COLO668 (cell line): ENCODE results near the gene ELMOD1.
A peak's percentile ranks its signal among the peaks of the same experiment; 100 is the strongest.

Experiments used
- DNase-seq: peaks from one replicate; lab custom pipeline; 2025; ENCODE audit not compliant: unreplicated experiment; lab: John Stamatoyannopoulos, UW

ELMOD1 gene

DNA sequence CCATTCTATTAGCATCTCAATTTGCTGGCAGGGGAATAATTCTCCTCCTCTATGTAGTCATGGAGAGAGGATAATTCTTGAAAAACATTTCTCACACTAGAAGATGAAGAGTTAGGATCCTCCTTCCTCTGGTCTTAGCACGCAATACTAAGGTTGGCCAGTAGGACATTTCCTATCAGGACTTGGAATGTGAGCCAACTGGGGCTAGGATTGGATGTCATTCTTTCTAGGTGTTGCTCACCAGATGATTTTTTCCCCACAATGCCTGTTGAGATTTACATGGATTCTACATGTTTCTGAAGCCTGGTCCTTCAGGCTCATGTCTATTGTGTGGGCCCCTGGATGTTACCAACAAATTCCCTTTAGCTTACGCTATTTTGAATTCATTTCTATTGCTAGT, 92.9 kb downstream of the ELMOD1 start:
- DNase-seq: no peak

DNA sequence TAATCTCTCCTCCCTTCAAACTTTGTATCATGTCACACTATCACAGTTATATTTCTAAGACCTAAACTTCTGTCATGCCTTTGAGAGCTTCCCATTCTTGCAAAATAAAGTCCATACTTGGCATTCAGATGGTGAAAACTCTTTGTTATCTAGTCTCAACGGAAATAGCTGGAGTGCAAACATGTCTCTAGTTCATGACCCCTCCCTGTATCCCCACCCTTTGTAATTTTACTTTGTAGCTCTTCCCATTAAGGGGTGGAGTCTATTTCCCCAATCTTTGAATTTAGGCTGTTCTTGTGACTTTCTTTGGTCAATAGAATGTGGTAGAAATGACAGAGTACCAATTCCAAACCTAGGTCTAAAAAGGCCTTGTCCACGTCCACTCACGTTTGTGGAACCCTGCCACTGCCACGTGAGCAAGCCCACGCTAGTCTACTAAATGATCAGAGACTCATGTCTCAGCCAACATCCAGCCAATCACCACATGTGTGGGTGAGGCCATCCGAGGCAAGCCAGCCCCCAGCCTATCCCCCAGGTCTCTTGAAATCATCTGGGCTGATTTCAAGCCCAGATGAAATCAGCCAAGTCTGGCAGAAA, 97.5 kb downstream of the ELMOD1 start:
- DNase-seq: no peak

DNA sequence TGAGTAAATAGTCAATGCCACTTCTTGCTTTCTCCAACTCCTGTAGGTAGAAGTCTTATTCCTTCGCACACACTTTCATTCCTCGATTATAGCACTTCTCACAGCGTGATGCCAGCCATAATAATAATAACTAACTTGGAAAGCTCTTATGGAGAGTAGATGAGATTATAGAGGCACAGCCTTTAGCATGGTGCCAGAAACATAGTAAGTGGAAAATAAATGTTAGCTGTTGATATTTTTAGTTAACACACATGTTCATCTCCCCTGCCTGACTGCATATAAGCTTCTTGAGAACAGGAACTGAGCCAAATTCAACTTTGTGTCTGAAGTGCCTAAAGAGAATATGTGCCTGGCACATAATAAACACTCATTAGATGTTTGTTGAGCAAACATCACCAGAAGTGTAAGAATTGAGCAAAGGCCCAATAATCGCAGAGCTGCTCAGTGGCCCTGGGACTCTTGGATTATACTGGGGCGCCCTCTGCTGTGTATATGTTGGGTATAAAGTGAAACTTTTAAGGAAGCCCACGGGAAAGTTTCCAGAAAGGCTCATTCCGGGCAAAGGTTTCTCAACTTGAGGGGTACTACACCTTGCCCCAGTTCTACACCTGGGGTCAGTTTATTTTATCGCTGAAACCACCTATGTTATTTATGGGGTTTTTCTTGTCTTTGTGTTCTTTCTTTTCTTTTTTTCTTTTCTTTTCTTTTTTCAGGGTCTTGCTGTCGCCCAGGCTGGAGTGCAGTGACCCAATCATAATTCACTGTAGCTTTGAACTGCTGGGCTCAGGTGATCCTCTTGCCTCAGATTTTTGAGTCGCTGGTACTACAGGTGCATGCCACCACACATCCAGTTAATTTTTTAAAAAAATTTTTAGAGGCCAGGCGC, 98.6 kb downstream of the ELMOD1 start:
- peak; percentile 36 for DNase-seq

DNA sequence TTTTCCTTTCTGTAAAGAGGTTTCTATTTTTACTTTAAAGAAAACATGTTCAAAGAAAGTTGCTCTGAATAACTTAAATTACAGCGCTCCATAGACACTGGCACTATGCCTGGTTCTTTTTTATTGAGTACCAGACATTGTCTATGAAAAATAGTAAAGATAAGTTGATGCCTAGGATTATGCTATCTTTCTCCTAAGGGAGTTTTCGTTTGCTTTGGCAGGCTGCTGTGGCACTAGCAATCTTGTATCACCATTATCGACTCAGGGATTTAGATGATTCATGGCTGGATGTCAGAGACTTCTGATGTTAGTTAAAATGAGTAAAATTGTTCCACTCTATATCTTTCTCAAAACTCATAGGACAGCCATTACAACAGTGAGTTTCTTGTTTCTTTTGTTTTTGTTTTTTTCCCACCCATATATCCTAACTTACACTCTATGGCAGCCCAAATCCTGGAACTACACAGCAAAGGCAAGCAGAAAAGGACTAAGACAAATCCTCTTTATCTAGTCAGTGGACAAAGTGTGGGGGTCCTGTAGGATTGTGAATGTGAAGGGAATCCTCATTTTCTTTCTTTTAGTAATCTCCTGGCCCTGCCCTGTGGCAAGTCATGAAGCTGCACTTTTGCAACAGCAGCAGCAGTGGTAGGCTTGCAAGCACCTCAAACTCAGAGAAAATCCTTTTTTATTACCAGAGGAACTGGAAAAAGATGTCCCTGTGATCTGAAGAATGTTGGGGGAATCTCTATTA, 100.2 kb downstream of the ELMOD1 start:
- DNase-seq: no peak

DNA sequence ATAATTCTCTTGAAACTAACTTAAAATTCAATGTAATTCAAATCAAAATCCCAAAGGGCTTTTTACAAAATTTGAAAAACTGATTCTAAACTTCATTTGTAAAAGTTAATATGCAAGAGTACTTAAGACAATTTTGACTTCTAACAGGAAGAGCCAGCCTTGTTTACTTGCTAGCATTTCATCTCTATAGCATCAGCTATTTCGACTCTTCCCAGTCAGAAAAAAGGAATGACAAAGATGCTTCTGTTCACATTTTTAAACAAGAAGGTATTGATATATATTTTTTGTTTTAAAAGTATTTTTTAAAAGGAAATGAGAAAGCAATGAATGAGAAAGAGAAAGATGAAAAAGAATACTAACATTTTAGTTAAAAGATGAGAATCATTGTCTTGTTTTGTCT, 104.5 kb downstream of the ELMOD1 start:
- no peak for DNase-seq

DNA sequence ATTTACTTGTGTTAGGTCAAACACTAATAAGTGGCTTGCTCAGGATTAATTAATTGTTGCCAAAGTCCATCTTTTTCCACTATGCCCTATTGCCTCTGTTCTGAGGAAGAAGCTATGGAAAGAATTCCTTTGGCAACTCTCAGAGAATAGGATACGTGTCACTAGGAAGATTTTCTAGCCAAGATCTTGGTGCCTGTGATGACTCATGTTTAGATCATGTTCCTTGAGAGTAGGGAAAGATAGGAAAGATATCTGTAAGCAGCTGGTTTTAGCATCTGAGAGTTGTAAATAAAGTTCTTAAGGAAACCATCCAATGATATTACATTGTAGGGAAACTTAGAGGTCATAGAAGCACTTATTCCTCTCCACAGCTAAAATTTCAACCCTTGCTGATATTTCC, 105.2 kb downstream of the ELMOD1 start:
- no peak for DNase-seq

DNA sequence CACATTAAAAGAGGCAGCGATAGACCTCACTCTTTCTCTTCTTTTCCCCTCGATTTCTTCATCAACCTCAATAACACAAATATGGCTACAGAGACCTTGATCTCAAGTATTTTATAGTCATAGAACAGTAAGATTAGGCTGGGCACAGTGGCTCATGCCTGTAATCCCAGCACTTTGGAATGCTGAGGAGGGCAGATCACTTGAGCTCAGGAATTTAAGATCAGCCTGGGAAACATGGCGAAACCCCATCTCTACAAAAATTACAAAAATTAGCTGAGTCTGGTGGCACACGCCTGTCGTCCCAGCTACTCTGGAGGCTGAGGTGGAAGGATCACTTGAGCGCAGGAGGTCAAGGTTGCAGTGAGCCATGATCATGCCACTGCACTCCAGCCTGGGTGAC, 106.3 kb downstream of the ELMOD1 start:
- DNase-seq: no peak

DNA sequence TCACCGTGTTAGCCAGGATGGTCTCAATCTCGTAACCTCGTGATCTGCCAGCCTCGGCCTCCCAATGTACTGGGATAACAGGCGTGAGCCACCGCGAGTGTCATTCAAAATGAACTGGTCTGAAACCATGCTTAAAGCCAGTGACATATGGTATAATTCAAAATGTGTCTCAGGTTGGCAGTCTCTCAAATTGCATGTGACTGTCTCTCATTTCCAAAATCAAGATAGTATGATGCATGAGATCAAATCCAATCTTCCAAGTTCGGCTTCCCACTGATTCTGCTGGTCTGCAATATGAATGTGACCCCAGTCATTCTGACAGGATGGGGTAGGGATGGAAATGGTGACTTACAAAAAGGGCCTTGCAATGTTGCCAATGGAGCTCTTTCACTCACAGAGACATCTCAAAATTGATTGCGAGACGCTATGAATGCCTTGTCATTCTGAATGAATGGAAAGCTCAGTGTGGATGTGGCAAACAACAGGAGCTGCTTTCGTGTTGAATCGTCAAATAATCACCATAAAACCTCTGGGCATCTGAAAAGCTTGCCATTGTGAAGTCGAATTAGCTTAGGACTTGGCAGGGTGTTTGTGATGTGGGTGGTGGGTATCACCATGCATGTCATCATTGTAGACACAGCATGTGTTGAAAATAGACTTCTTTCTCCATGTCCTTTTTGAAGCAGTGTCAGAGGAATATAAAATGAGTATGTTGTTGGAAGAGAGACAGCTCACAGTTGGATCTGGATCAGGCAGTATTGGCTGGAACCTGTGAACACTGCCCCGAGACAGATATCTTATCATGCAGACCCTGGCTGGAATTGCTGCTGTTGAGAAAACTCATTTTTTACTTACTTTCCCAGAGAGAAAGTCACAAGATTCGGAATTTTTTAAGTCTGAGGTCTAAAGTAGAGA, 108.7 kb downstream of the ELMOD1 start:
- no peak for DNase-seq

DNA sequence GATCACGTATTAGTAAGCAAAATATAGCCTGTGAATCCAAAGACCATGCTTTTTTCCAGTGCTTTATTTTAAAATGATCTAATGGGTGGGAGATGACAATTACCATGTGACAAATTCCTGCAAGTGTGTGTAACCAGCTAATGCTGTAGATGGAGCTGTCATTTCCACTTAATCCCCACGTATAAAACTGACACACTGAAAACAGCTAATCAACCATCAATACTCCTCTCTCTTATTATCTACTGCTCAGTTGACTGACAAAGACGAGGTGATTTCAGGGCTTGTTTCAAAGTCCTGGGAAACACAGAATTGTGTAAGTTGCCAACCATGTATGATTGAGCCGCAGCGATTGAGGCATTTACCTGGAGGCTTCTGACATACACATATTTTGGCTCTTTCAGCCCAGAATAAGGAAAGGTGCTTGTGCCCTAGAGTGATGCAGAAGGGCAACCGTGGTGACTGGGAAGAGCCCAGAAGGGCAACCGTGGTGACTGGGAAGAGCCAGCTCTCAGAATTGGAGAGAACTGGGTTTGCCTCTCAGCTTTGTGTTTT, 111.2 kb downstream of the ELMOD1 start:
- no peak for DNase-seq

DNA sequence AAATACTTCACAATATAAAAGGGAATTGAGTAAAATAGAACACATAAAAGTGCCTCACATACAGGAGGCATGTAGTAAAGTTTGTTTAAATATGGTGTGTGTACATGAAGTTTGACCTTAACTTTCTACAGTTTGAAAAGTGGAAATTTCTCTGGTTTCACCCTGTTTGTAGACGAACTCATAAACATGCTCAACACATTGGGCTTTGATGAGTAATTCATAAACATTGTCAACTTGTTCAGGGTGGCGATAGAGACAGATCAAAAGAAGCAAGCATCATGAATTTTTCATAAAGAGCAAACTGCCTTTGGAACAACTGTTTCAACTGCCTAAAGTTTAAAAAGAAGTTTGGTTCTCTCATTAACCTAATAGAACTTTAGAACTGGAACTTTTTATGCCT, 111.8 kb downstream of the ELMOD1 start:
- no peak for DNase-seq

DNA sequence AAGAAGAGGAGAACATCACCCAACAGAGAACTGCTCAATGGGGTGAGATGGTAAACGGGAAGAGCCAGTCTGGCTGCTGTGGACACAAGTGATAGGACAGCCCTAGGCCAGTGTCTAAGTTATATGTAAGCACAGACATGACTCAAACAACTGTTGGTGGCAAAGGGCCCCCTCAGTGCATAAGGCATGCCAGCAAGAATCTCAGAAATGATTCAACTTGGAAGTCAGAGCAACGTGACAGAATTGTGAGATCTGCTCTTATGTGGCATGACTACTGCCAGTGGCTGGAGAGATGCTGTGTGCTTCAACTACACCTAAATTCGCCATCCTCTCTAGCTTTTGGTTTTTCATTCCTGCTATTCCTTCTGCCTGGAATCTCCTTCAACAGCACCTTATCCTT, 113.5 kb downstream of the ELMOD1 start:
- no peak for DNase-seq

DNA sequence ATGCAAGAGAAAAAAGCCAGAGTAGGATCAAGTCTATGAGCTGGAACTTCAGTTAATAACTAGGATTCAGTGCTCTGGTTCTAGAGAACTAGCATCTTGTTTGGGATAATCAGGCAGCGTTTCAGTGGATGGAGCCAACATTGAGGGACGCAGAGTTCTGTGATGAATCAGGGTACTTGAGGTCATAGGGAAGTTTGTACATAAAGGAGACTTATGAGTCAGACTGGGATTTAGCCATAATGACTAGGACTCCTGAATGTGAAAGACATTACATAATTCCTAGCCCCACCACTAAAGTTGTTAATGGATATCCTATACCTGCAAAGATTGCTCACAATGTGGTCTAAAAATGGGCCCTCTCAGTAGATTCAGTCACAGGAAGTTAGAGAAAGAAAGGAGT, 114.1 kb downstream of the ELMOD1 start:
- DNase-seq: no peak

DNA sequence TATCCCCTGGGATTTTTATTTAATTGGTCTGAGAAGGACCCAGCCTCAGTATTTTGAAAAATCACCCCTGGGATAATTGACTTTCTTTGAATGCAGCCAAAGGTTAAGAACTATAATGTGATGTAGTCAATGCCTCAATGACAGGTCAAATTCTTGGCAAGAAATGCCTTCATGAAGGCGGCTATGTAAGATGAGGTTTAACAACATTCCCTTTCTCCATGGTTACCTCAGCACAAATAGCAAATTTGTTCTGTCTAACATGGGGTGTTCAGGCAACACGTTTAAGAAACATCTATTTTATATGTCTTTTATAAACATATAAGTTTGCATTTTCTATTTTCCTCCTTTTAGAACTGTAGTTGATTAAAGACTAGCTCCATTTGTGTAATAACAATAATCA, 115.6 kb downstream of the ELMOD1 start:
- no peak for DNase-seq

DNA sequence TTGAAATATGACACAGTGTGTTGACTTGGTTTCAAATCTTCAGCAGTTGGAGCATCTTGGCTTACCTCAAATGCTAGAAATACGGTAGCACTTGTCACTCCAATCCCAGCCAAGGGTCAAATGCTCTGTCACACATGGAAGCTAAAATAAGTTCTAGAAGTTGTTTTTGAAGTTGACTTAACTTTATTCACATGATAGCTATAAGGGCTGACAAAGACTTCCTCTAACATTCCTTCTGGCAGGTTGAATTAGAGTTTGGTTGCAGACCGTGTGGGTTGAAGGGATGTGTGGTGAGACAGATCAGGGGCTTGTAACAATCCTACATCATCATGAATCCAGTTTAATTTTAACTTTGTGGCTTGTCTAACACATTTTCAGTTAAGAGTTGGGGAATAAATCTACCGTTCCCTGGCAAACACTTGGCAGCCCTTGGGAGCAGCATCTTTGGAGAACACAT, 116.3 kb downstream of the ELMOD1 start:
- DNase-seq: no peak

DNA sequence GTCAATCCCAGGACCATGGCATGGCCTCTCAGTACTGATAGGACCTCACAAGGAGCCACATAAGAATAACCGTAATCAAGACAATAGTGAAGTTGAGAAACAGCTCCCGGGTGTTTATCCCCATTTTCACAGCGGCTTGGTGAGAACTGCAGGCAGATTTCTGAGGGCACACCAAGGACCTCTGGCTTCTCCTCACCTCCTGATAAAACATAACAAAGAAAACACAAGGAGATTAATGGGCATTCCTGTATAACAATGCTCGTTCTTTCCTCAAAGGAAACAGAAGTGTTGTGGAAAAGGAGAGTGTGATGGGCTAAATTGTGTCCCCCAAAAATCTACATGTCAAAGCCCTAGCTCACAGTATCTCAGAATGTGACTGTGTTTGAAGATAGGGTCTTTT, 116.9 kb downstream of the ELMOD1 start:
- DNase-seq: no peak

DNA sequence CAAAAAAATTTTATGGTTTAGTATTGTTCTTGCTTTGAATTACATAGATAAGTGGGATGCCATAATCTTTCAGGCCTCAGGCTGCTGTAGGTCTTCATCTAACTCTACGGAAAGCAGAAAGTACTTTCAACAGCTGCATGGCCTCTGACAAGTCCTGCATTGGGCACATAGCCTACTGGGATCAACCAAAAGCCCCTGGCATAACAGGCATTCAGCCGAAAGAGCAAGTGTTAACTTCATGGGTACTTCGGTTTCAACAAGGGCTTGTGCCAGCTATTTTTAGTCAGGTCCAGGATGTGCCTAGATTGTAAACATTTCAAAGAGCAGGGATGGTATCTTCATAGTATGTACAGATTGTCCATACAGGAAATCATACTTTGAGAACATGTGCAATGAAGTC, 117.8 kb downstream of the ELMOD1 start:
- no peak for DNase-seq

DNA sequence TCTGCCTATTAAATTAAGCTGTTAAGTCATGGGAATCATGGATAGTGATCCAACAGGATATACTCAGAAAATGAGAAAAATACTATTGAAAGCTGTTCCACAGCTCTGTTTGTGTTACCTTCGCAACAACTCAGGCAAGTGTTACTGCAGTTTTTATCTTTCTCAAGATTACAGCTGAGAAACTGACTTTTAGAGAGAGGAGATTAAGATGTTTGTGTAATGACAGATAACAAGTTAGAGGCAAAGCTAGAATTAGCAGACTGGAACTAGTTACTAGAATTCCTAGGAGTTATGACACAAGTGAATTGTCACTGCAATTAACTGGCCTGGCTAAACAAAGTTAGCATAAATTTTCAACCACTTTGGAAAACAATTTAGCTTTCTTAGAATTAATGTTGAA, 119.4 kb downstream of the ELMOD1 start:
- DNase-seq: no peak

DNA sequence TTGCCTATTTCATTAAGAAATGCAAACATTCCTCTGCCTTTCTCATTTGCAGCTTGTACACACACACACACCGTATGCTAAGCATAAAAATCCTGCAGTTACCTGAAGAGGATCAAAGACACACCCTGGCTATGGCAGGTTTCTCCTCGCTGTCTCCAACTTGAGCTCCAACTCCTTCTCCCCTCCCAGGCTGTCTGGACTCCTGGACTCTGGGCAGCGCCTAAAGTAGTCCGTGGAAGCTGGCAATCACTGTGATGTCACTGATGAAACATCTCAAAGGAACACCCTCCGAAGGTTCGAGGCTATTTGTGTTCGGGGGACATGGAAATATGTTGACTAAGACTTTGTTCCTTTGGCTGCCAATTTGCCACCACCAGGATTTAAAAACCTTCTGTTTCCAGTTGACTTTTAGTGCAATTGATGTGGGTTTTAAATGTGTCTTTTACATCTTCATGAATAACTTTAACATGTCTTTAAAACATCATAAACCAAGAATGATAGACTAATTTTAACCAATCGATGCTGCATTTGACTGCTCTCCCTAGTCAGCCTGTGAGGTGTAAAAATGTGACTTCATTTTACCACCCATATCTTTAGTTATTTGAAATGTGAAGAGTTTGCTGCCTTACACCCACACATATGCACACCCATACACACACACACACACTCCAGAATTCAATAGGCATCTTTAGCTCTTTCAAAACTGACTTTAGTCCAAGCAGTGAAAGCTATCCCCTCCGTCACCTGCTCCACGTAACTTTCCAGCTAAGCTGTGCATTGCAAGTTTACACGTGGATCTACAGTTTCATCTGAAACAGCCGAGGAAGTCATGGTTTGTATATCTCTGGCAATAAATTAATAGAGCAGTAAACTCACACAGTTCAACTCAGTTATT, 121.2 kb downstream of the ELMOD1 start, which contains the start of gene SLN:
SLN (minus strand) TSS at position 196 of the 895 bp plus-strand sequence.
- DNase-seq: no peak

DNA sequence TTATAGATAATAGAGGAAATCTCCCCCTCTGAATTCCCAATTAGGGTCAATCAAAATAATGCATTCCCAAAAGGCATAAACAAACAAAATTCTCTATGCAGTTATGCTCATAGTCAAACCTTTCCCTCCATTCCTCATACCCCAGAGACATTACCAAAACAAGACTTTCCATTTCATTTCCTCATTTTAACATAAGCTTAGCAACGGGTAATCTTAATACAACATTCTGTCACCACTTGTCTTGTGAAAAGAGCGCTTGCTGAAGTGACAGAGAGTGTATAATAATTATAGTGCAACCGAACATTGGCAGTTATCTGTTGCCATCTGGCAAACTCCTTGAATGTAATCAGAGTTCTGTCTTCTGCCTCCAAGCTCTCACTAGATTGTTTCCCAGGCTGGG, 122.1 kb downstream of the ELMOD1 start:
- DNase-seq: no peak
